SK-N-SH (cell line): Measurements from ENCODE around the gene KRT81. TPM values are rescaled to one million over a fixed set of nuclear protein-coding genes. Genes with fewer than 3 reads are reported as not detected.

ENCODE experiments used
- CTCF ChIA-PET: fragments of 300-600, 350-600 bp; formaldehyde crosslinking; extraction: SDS; loops from one replicate; lab custom pipeline; 2021; lab: Yijun Ruan, JAX
- POLR2A ChIA-PET: fragments of 350-600 bp; sonication (Branson Sonifier 250); formaldehyde crosslinking; extraction: SDS; loops from one replicate; lab custom pipeline; 2020; ENCODE audit warnings: antibody characterized with exemption, inconsistent platforms; lab: Yijun Ruan, JAX
- DNase-seq: peaks from one replicate; pipeline ENCODE4 v3.0.0; 2012
- H2AFZ ChIP-seq: fragments of 200-600 bp; sonication (generic); 2 replicates; pipeline ENCODE4 v1.8.1; 2016; ENCODE audit warnings: antibody characterized with exemption, mild to moderate bottlenecking, low read depth
- H3F3A ChIP-seq: fragments of 200-600 bp; sonication (generic); replicated peaks from 2 replicates; pipeline ENCODE3; 2016; ENCODE audit warnings: antibody characterized with exemption, mild to moderate bottlenecking; ENCODE audit not compliant: insufficient read depth
- H3K27ac ChIP-seq, 2 experiments: fragments of 200-500 bp in 1 of 2; fragments of 200-600 bp in 1 of 2; sonication (Bioruptor generic) in 1 of 2; sonication (generic), shearing (Covaris generic) in 1 of 2; 2 replicates each; pipeline versions ENCODE4 v1.5.1 to v1.6.1; 2014 to 2016; ENCODE audit warnings: low read depth in 2 of 2, inconsistent platforms in 1 of 2, low read length in 1 of 2, mild to moderate bottlenecking in 1 of 2, mixed read lengths in 1 of 2
- H3K27me3 ChIP-seq: fragments of 200-600 bp; sonication (generic), shearing (Covaris generic); 2 replicates; pipeline ENCODE4 v1.6.1; 2016; ENCODE audit warnings: mixed run types; ENCODE audit not compliant: insufficient read depth
- H3K36me3 ChIP-seq, 2 experiments: fragments of 200-500 bp in 1 of 2; fragments of 200-600 bp in 1 of 2; sonication (Bioruptor generic) in 1 of 2; sonication (generic) in 1 of 2; replicated peaks in 1 of 2; 2 replicates each; pipeline versions ENCODE3 to v1.5.1; 2014 to 2016; ENCODE audit warnings: low read length in 1 of 2, mild to moderate bottlenecking in 1 of 2; ENCODE audit not compliant: insufficient read depth in 2 of 2, control insufficient read depth in 1 of 2
- H3K4me1 ChIP-seq, 2 experiments: fragments of 200-500 bp in 1 of 2; fragments of 200-600 bp in 1 of 2; sonication (Bioruptor generic) in 1 of 2; sonication (generic), shearing (Covaris generic) in 1 of 2; 2 replicates each; pipeline versions ENCODE4 v1.5.1 to v1.6.1; 2014 to 2016; ENCODE audit warnings: low read depth in 1 of 2, low read length in 1 of 2, mixed run types in 1 of 2; ENCODE audit not compliant: insufficient read depth in 2 of 2, control insufficient read depth in 1 of 2
- H3K4me2 ChIP-seq: fragments of 200-600 bp; sonication (generic), shearing (Covaris generic); 2 replicates; pipeline ENCODE4 v1.6.1; 2017; ENCODE audit warnings: mixed run types
- H3K4me3 ChIP-seq, 2 experiments: fragments of 200-500 bp in 1 of 2; fragments of 200-600 bp in 1 of 2; sonication (Bioruptor generic) in 1 of 2; sonication (generic), shearing (Covaris generic) in 1 of 2; 2 replicates each; pipeline versions ENCODE4 v1.5.1 to v1.8.1; 2014 to 2016; ENCODE audit warnings: low read depth in 2 of 2, inconsistent platforms in 1 of 2, low read length in 1 of 2, mild to moderate bottlenecking in 1 of 2, mixed read lengths in 1 of 2, moderate library complexity in 1 of 2
- H3K79me2 ChIP-seq: fragments of 200-600 bp; sonication (generic); 2 replicates; pipeline ENCODE4 v1.8.1; 2017; ENCODE audit warnings: mild to moderate bottlenecking; ENCODE audit not compliant: insufficient read depth
- H3K9ac ChIP-seq: fragments of 200-600 bp; sonication (generic); 2 replicates; pipeline ENCODE4 v1.6.1; 2017; ENCODE audit warnings: mixed run types
- H3K9me2 ChIP-seq: fragments of 200-600 bp; sonication (generic); 2 replicates; pipeline ENCODE4 v1.6.1; 2017; ENCODE audit warnings: mixed run types
- H3K9me3 ChIP-seq: fragments of 200-600 bp; sonication (generic); 2 replicates; pipeline ENCODE4 v1.6.1; 2017; ENCODE audit warnings: mixed run types, mild to moderate bottlenecking, moderate library complexity
- H4K20me1 ChIP-seq: fragments of 200-600 bp; sonication (generic); 2 replicates; pipeline ENCODE4 v1.6.1; 2017; ENCODE audit warnings: mild to moderate bottlenecking, mixed run types; ENCODE audit not compliant: insufficient read depth
- CHD2 ChIP-seq: fragments of 150-350 bp; IDR thresholded peaks from 2 replicates; pipeline ENCODE4 v1.6.1; 2018; ENCODE audit warnings: low read length; ENCODE audit not compliant: partially characterized antibody
- ELF1 ChIP-seq: IDR thresholded peaks from 2 replicates; pipeline ENCODE4 v1.4.0; 2012
- FOSL2 ChIP-seq: IDR thresholded peaks from 2 replicates; pipeline ENCODE4 v1.4.0; 2012; ENCODE audit warnings: low read depth, mild to moderate bottlenecking, moderate library complexity, borderline replicate concordance
- GATA2 ChIP-seq: sonication (generic); formaldehyde crosslinking; IDR thresholded peaks from 2 replicates; pipeline ENCODE4 v1.5.0; 2020; ENCODE audit warnings: mild to moderate bottlenecking, missing genetic modification reagents
- MXI1 ChIP-seq: IDR thresholded peaks from 2 replicates; pipeline ENCODE4 v1.6.1; 2012; ENCODE audit warnings: mild to moderate bottlenecking, low read depth, low read length, improper control_type of control experiment
- POLR2AphosphoS5 ChIP-seq: IDR thresholded peaks from 2 replicates; pipeline ENCODE4 v1.6.1; 2012; ENCODE audit warnings: low read depth, low read length
- RAD21 ChIP-seq: IDR thresholded peaks from 2 replicates; pipeline ENCODE4 v1.6.1; 2012; ENCODE audit warnings: mild to moderate bottlenecking, low read length
- REST ChIP-seq: IDR thresholded peaks from 2 replicates; pipeline ENCODE4 v1.6.1; 2012; ENCODE audit warnings: mild to moderate bottlenecking, low read depth, low read length, moderate library complexity
- RFX5 ChIP-seq: IDR thresholded peaks from 2 replicates; pipeline ENCODE4 v1.6.1; 2012; ENCODE audit warnings: mild to moderate bottlenecking, improper control_type of control experiment, low read length
- RXRA ChIP-seq: IDR thresholded peaks from 2 replicates; pipeline ENCODE4 v1.4.0; 2012; ENCODE audit warnings: low read depth, mild to moderate bottlenecking, borderline replicate concordance
- SIN3A ChIP-seq: IDR thresholded peaks from 2 replicates; pipeline ENCODE4 v1.6.1; 2012; ENCODE audit warnings: low read depth, mild to moderate bottlenecking, low read length, moderate library complexity, borderline replicate concordance
- SMC3 ChIP-seq: IDR thresholded peaks from 2 replicates; pipeline ENCODE4 v1.6.1; 2012; ENCODE audit warnings: low read depth, low read length, improper control_type of control experiment
- TCF12 ChIP-seq: IDR thresholded peaks from 2 replicates; pipeline ENCODE4 v1.4.0; 2012
- TEAD4 ChIP-seq: IDR thresholded peaks from 2 replicates; pipeline ENCODE4 v1.4.0; 2012; ENCODE audit warnings: mild to moderate bottlenecking, borderline replicate concordance; ENCODE audit not compliant: insufficient read depth
- YY1 ChIP-seq: IDR thresholded peaks from 2 replicates; pipeline ENCODE4 v1.4.0; 2012; ENCODE audit warnings: low read depth, mild to moderate bottlenecking
- WGBS: methylation state at CpG from one replicate; pipeline ENCODE4 v1.1.6; 2017; ENCODE audit warnings: low lambda C conversion rate; 5-methylcytosine and 5-hydroxymethylcytosine counted together
- polyA plus RNA-seq, 3 experiments: library from polyadenylated mRNA; depleted of rRNA; stranded (reverse); fragments of >200 nt; gene quantifications; 2 replicates each; pipeline ENCODE4 v1.2.3, GENCODE V29; 2012
- TF ChIP-seq, protein P1 (sequence below): IDR thresholded peaks from 2 replicates; pipeline ENCODE4 v1.4.0; 2012; ENCODE audit warnings: low read depth, borderline replicate concordance
- TF ChIP-seq, protein P2 (sequence below): fragments of 150-350 bp; IDR thresholded peaks from 2 replicates; pipeline ENCODE4 v1.6.1; 2017; ENCODE audit warnings: antibody characterized with exemption, low read length, low read depth, borderline replicate concordance
- TF ChIP-seq, protein P3 (sequence below): IDR thresholded peaks from 2 replicates; pipeline ENCODE4 v1.4.0; 2012; ENCODE audit warnings: low read depth, borderline replicate concordance

Gene KRT81
- polyA plus RNA-seq, 1 of the 3 experiments (the other 2 are of a cell fraction), result 1.9 TPM

GRCh38 chr12:52267266-52267665 is 24.1 kb downstream of the KRT81 start:
- WGBS, result 100% methylated on average over 3 of the region's 3 CpGs
- H3K9me2 ChIP-seq, result no peaks in the 10 kb centered on the region
- no peaks in the 10 kb centered on the region for H3K9me3 ChIP-seq
- H3K4me2 ChIP-seq, result 0 out of 2 replicates have a peak overlapping the region, but pooled peaks have one; percentile 18
- H3K4me1 ChIP-seq, result no peaks in the 10 kb centered on the region; a peak in 1 of 4 replicates
- no peaks in the 10 kb centered on the region for H3K27me3 ChIP-seq
- no peaks in the 10 kb centered on the region for H4K20me1 ChIP-seq
- POLR2A ChIA-PET, result no interaction called here
- no peaks in the 10 kb centered on the region for H3K36me3 ChIP-seq
- TF ChIP-seq RXRA, result no peak
- TF ChIP-seq, protein P1, sequence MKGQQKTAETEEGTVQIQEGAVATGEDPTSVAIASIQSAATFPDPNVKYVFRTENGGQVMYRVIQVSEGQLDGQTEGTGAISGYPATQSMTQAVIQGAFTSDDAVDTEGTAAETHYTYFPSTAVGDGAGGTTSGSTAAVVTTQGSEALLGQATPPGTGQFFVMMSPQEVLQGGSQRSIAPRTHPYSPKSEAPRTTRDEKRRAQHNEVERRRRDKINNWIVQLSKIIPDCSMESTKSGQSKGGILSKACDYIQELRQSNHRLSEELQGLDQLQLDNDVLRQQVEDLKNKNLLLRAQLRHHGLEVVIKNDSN, result no peak
- TF ChIP-seq, all 33 proteins: peak for 0
- Histone ChIP-seq H3F3A (no peaks in the 10 kb centered on the region), H3K9ac (no peak overlapping the region), H2AFZ (no peak overlapping the region), H3K79me2 (no peaks in the 10 kb centered on the region), H3K4me3 (no peak overlapping the region), H3K27ac (no peak overlapping the region)
- CTCF ChIA-PET, result interaction anchor here (1.3 to 8.9 kb wide), 2 partner anchors 11 to 16 kb away, joined by 3 to 80 read pairs; partner anchors contain the start of gene KRT86
- DNase-seq, result no peak

DNA sequence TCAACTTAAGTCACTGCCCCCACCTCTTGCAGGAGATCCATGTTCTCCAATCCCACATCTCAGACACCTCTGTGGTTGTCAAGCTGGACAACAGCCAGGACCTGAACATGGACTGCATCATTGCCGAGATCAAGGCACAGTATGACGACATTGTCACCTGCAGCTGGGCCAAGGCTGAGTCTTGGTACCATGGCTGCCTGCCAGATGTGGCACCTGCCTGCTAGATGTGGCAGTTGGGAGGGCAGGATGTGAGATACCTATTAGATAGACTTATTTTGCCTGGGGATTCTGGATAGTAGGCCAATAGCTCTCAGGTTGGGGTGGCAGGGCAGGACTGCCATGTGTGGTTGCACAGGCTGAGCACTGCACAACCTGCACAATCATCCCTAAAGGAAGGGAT is 24.8 kb downstream of the KRT81 start:
- CTCF ChIA-PET, result interaction anchor here (1.1 to 8.9 kb wide), 6 partner anchors 12 to 109 kb away, joined by 3 to 80 read pairs (median 3); partner anchors contain the start of gene KRT86
- H3K27ac ChIP-seq, result no peak overlapping the region
- POLR2A ChIA-PET, result no interaction called here
- H3K9me2 ChIP-seq, result no peaks in the 10 kb centered on the region
- TF ChIP-seq ELF1 (no peak), FOSL2 (no peak), TCF12 (no peak), RAD21 (no peak), SIN3A (no peak), RFX5 (no peak), MXI1 (no peak), GATA2 (CRISPR knock-in tag) (no peak), SMC3 (no peak), TEAD4 (no peak), CHD2 (no peak), YY1 (no peak), REST (no peak), POLR2AphosphoS5 (no peak)
- TF ChIP-seq, protein P2, sequence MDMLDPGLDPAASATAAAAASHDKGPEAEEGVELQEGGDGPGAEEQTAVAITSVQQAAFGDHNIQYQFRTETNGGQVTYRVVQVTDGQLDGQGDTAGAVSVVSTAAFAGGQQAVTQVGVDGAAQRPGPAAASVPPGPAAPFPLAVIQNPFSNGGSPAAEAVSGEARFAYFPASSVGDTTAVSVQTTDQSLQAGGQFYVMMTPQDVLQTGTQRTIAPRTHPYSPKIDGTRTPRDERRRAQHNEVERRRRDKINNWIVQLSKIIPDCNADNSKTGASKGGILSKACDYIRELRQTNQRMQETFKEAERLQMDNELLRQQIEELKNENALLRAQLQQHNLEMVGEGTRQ, result no peak
- TF ChIP-seq, protein P1, result no peak
- TF ChIP-seq, protein P3, sequence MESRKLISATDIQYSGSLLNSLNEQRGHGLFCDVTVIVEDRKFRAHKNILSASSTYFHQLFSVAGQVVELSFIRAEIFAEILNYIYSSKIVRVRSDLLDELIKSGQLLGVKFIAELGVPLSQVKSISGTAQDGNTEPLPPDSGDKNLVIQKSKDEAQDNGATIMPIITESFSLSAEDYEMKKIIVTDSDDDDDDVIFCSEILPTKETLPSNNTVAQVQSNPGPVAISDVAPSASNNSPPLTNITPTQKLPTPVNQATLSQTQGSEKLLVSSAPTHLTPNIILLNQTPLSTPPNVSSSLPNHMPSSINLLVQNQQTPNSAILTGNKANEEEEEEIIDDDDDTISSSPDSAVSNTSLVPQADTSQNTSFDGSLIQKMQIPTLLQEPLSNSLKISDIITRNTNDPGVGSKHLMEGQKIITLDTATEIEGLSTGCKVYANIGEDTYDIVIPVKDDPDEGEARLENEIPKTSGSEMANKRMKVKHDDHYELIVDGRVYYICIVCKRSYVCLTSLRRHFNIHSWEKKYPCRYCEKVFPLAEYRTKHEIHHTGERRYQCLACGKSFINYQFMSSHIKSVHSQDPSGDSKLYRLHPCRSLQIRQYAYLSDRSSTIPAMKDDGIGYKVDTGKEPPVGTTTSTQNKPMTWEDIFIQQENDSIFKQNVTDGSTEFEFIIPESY, result no peak
- no peak overlapping the region for H3K4me2 ChIP-seq
- no peak overlapping the region for H3K9ac ChIP-seq
- no peak for DNase-seq
- H3K27me3 ChIP-seq, result no peaks in the 10 kb centered on the region
- no peaks in the 10 kb centered on the region for H3K36me3 ChIP-seq
- H3K79me2 ChIP-seq, result no peaks in the 10 kb centered on the region
- H3F3A ChIP-seq, result no peaks in the 10 kb centered on the region
- 60% methylated on average over 2 of the region's 2 CpGs for WGBS
- H3K9me3 ChIP-seq, result no peaks in the 10 kb centered on the region
- peaks cover 0 to 1% of the 10 kb centered on the region in 2 experiments; a peak in 1 of 4 replicates for H3K4me1 ChIP-seq
- H4K20me1 ChIP-seq, result no peaks in the 10 kb centered on the region
- H3K4me3 ChIP-seq, result no peak overlapping the region
- H2AFZ ChIP-seq, result no peak overlapping the region
